Activated CD4-positive, alpha-beta memory T cell treated with anti-CD3 and anti-CD28 coated beads, Interleukin-2, amount 10 ng/mL, durations not matched to agents 7 days and 5 days (primary cell): Measurements from ENCODE around the gene FCRL1. TPM values are rescaled to one million over a fixed set of nuclear protein-coding genes. Genes with fewer than 3 reads are reported as not detected.

Experiments
- CTCF ChIA-PET: fragments of 350-600 bp; sonication (Branson Sonifier 250); formaldehyde crosslinking; loops from one replicate; lab custom pipeline; 2021; ENCODE audit warnings: antibody characterized with exemption, inconsistent platforms; lab: Charles Lee
- POLR2A ChIA-PET: fragments of 350-600 bp; sonication (Branson Sonifier 250); formaldehyde crosslinking; loops from one replicate; lab custom pipeline; 2021; ENCODE audit warnings: antibody characterized with exemption; lab: Charles Lee
- DNase-seq: peaks from one replicate; pipeline ENCODE4 v3.0.0-alpha.2; 2020
- H3K27ac Mint-ChIP-seq: one replicate; pipeline ENCODE4 v1.8.0; 2021; ENCODE audit warnings: mild to moderate bottlenecking, mixed read lengths
- H3K27me3 Mint-ChIP-seq: one replicate; pipeline ENCODE4 v1.8.0; 2021; ENCODE audit warnings: mixed read lengths
- H3K36me3 Mint-ChIP-seq: one replicate; pipeline ENCODE4 v1.8.0; 2021; ENCODE audit warnings: low read depth, mixed read lengths
- H3K4me1 Mint-ChIP-seq: one replicate; pipeline ENCODE4 v1.8.0; 2021; ENCODE audit warnings: mixed read lengths
- H3K4me3 Mint-ChIP-seq: one replicate; pipeline ENCODE4 v1.8.0; 2021; ENCODE audit warnings: mild to moderate bottlenecking, mixed read lengths
- H3K9me3 Mint-ChIP-seq: one replicate; pipeline ENCODE4 v1.8.0; 2021; ENCODE audit warnings: mixed read lengths
- total RNA-seq, 2 experiments: library from RNA; stranded (reverse); gene quantifications; one replicate each; pipeline ENCODE4 v1.2.3, GENCODE V29; 2021

FCRL1 gene, protein sequence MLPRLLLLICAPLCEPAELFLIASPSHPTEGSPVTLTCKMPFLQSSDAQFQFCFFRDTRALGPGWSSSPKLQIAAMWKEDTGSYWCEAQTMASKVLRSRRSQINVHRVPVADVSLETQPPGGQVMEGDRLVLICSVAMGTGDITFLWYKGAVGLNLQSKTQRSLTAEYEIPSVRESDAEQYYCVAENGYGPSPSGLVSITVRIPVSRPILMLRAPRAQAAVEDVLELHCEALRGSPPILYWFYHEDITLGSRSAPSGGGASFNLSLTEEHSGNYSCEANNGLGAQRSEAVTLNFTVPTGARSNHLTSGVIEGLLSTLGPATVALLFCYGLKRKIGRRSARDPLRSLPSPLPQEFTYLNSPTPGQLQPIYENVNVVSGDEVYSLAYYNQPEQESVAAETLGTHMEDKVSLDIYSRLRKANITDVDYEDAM
- not detected for total RNA-seq

DNA sequence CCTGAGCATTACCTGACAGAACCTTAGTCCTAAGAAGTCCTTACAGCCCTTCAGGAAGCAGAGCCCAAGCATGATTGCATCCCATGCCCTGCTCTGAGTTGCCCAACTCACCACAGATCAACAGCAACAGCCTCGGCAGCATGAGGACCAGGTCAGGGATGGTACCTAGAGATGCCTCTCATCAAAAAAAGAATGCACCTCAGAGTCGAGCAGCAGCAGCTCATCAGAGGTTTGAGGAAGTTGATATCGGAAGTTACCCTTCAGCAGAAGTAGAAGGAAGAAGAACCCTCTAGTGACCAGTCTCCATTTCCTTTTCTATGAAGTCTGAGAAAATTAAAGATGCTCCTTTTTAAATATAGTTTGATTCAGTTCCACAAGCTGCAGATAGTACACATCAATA is at the start of gene FCRL1:
FCRL1 (minus strand) TSS at position 225 of the 400 bp plus-strand sequence; CDS start at position 142, 83 bp downstream.
- POLR2A ChIA-PET, result no interaction called here
- DNase-seq, result no peak
- Mint-ChIP-seq H3K4me1 (no peaks in the 10 kb centered on the region), H3K36me3 (no peaks in the 10 kb centered on the region), H3K27ac (no peak within 1 kb of the TSS), H3K4me3 (no peak within 1 kb of the TSS), H3K27me3 (peaks cover 10% of the 10 kb centered on the region), H3K9me3 (no peaks in the 10 kb centered on the region)
- CTCF ChIA-PET, result no interaction called here

DNA sequence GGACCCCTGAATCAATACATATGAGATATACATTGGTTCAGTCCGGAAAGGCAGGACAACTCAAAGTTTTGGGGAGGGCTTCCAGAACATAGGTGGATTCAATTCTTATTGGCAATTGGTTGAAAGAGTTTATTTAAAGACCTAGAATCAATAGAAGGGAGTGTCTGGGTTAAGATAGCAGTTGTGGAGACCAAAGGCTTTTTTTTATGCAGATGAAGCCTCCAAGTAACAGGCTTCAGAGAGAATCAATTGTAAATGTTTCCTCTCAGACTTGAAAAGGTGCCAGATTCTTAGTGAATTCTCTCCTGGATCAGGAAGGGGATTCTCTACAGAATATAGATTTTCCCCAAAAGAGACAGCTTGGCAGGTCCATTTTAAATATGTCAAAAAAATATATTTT is 48.7 kb upstream of the FCRL1 start:
- POLR2A ChIA-PET, result no interaction called here
- Mint-ChIP-seq H3K36me3 (no peaks in the 10 kb centered on the region), H3K27me3 (peaks cover 10% of the 10 kb centered on the region), H3K4me3 (no peak overlapping the region), H3K4me1 (no peaks in the 10 kb centered on the region), H3K27ac (no peak overlapping the region), H3K9me3 (no peaks in the 10 kb centered on the region)
- CTCF ChIA-PET, result no interaction called here
- no peak for DNase-seq

DNA sequence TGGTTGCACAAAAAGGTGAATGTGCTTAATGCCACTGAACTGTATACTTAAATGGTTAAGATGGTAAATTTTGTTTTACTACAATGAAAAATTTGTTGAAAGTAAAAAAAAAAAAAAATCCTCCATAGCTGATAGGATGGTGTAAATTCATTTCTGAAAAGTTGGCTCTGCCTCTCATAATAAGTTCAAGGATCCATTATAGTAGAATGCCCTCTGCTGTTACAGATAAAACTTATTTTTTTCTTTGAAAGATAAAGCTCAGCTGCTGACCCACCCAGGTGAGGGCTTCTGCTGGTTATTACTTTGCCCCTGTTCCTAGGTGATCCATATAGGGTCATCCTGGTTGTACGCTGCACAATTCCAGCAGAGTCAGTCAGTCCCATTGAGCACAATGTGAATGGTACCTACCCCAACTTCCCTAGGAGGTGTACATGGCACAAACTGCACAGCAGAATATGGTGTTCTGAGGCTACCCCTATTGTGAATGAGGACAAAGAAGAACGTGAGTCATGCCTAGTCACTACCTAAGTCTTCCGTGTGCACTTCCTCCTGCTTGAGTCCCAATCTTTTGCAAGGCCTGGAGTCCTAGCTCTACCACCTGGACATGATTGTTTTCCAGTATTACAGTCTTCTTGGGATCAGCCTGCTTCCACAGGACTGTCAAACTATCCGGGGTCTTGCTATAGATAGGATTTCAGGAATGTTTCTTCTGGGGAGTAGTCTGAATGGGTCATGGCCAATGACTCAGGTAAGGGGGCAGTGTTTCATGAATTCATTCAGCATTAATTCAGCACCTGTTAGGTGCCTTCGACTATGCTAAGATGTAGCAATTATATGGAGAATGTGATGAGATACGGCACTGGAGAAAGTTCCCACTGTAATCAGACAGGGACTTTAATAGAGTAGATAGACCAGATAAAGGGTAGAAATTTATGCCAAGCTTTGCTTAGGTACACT is 42.5 kb upstream of the FCRL1 start:
- H3K27me3 Mint-ChIP-seq, result peaks cover 4% of the 10 kb centered on the region

DNA sequence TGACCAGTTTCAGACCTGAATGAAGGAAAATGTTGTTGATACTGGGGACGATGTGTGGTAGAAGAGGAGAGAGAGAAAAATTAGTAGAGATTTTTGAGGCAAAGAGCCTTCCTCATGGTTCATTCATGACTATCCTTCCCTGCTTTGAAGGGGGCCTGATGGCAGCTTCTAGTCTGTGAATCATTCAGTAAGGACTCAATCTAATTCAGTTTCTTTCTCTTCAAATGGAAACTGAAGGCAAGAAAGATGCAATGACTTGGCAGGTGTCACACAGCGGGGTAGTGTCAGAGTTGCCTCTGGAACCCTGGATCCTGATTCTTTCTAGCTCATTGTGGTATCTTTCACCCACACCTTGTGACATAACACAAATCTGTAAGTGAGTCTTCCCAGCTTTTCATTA is 36.6 kb upstream of the FCRL1 start:
- CTCF ChIA-PET, result no interaction called here
- no peaks in the 10 kb centered on the region for H3K4me1 Mint-ChIP-seq
- no peak overlapping the region for H3K27ac Mint-ChIP-seq
- H3K36me3 Mint-ChIP-seq, result no peaks in the 10 kb centered on the region
- H3K4me3 Mint-ChIP-seq, result no peak overlapping the region
- peaks cover 2% of the 10 kb centered on the region for H3K27me3 Mint-ChIP-seq
- no peaks in the 10 kb centered on the region for H3K9me3 Mint-ChIP-seq
- DNase-seq, result no peak
- POLR2A ChIA-PET, result no interaction called here

More for the DNA sequence above, 42.5 kb upstream of the FCRL1 start:
- POLR2A ChIA-PET, result no interaction called here
- Mint-ChIP-seq H3K4me3 (no peak overlapping the region), H3K27ac (no peak overlapping the region), H3K9me3 (no peaks in the 10 kb centered on the region), H3K36me3 (no peaks in the 10 kb centered on the region), H3K4me1 (no peaks in the 10 kb centered on the region)
- CTCF ChIA-PET, result no interaction called here
- DNase-seq, result no peak

DNA sequence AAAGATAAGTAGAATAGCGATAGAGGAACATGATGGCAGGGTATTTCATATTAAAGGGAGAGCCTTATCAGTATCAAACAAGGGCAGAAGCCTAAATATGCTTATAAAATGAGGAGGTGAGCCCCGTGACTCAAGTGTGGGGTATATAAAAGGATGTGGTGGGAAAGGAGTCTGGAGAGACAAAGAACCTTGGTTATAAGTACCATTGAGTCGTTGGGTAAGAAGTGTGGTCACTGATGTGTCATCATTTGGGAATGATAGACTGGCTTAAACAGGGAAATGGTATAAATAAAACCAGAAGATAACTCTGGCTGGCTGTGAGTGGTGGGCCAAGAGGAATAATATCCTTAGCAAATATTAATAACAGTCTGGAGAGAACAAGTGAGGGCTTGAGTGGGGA is 32.6 kb upstream of the FCRL1 start:
- DNase-seq, result no peak
- ChIA-PET CTCF (no interaction called here), POLR2A (no interaction called here)
- Mint-ChIP-seq H3K4me1 (no peaks in the 10 kb centered on the region), H3K27ac (no peak overlapping the region), H3K27me3 (peaks cover 2% of the 10 kb centered on the region), H3K9me3 (no peaks in the 10 kb centered on the region), H3K36me3 (no peaks in the 10 kb centered on the region), H3K4me3 (no peak overlapping the region)

DNA sequence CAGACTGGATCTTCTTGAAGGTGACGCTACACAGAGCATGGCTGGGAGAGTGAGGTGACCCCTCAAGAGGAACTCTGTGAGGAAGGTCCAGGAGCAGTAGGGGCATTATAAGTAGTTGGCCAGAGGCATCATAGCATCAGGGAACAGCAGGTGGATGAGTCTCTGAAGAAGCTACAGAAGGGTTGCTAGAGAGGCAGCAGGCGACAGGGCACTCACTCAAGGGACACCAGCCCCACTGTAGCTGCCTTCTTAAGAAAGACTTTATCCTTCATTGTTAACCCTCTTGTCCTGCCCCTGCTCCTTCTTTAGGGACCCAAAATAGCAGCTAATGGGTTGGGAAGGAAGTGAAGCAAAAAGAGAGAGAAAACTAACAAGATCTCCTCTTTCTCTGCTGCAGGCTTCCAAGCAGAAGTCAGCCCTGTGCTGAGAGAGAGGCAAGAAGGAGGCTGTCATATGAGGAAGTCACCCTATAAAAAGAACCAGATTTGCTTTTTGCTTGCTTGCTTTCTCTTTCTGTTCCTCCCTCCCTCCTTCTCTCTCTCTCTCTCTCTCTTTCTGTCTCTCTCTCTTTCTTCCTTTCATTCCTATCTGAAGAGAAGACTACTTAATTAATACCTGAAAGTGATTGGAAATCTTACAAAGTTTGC is 29.4 kb upstream of the FCRL1 start:
- no peaks in the 10 kb centered on the region for H3K36me3 Mint-ChIP-seq
- CTCF ChIA-PET, result no interaction called here
- POLR2A ChIA-PET, result no interaction called here
- DNase-seq, result no peak
- H3K27me3 Mint-ChIP-seq, result no peaks in the 10 kb centered on the region
- no peaks in the 10 kb centered on the region for H3K9me3 Mint-ChIP-seq
- no peaks in the 10 kb centered on the region for H3K4me1 Mint-ChIP-seq
- H3K27ac Mint-ChIP-seq, result no peak overlapping the region
- no peak overlapping the region for H3K4me3 Mint-ChIP-seq

DNA sequence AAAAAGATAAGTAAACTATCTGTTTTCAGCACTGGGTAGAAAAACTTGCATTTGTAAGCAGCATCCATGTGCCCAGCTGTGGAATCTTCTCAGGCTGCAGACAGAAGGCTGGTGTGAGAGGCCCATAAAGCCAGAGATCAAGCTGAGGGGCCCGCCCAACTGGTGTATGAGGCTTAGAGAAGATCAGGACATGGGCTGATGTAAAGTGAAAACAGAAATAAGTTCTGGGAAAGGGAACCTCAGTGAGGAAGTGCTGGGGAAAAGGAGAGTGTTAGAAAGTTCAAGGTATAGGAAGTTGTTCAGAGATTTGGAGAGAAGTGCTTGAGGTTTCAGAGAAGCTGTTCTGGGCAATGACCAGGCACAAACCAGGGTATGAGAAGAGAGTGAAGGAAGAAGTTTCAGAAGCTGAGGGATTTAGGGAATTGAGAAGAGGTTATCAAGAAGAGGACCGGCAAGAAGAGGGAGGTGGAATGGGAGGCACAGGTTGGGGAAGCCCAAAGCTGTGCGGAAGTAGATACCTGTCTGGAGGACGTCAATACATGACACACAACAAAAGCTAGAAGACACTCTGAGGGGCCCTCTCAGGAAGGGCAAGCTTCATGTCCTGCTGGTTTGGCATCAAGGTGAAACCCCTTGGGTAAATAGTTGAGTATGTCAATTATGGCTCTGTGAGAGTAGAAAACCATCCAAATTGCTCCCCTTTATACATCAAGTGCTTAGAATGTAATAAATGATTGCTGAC is 24.3 kb upstream of the FCRL1 start:
- no peak overlapping the region for H3K4me3 Mint-ChIP-seq
- POLR2A ChIA-PET, result no interaction called here
- CTCF ChIA-PET, result no interaction called here

DNA sequence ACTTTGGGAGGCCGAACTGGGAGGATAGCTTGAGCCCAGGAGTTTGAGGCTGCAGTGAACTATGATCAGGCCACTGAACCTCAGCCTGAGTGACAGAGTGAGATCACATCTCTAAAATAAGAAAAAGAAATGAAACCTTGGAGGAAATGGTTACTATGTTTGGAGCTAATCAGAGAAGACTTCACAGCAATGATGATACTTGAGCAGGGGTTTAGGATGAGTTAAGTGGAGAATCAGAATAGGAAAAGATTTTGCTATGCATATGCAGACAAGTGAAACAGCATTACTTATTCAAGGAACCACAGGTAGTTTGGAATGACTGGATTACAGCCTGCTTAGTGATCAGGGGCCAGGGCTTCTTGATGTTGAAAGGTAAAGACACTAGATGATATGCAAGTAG is 23.0 kb upstream of the FCRL1 start:
- no peak overlapping the region for H3K4me3 Mint-ChIP-seq
- DNase-seq, result no peak
- ChIA-PET CTCF (no interaction called here), POLR2A (no interaction called here)
- H3K27me3 Mint-ChIP-seq, result no peaks in the 10 kb centered on the region
- no peak overlapping the region for H3K27ac Mint-ChIP-seq
- no peaks in the 10 kb centered on the region for H3K9me3 Mint-ChIP-seq
- H3K36me3 Mint-ChIP-seq, result no peaks in the 10 kb centered on the region
- no peaks in the 10 kb centered on the region for H3K4me1 Mint-ChIP-seq

More for the DNA sequence above, 24.3 kb upstream of the FCRL1 start:
- Mint-ChIP-seq H3K4me1 (no peaks in the 10 kb centered on the region), H3K27ac (no peak overlapping the region), H3K36me3 (no peaks in the 10 kb centered on the region), H3K9me3 (no peaks in the 10 kb centered on the region), H3K27me3 (no peaks in the 10 kb centered on the region)
- DNase-seq, result no peak

DNA sequence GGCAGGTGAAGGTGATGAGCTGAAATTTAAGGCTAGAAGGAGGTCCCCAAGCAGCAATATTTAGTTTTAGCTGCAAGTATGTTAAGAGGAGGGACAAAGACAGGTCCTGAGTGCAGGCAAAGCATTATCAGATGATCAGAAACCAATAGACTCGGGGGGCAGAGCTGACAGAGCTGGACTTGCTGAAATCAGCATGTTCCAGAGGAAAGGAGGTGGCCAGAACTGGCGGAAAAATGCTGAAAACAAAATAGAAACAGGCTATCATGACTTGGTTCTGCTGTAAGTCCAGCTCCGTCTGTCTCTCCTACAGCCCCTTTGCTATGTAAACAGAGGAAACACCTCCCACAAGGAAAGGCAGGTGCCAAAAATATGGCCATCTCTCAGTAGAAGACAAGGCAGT is 21.8 kb upstream of the FCRL1 start, which contains the start of gene CD5L:
CD5L (minus strand) TSS at position 101 of the 400 bp plus-strand sequence. CDS start 107 bp downstream, outside the sequence.
- H3K36me3 Mint-ChIP-seq, result no peaks in the 10 kb centered on the region

DNA sequence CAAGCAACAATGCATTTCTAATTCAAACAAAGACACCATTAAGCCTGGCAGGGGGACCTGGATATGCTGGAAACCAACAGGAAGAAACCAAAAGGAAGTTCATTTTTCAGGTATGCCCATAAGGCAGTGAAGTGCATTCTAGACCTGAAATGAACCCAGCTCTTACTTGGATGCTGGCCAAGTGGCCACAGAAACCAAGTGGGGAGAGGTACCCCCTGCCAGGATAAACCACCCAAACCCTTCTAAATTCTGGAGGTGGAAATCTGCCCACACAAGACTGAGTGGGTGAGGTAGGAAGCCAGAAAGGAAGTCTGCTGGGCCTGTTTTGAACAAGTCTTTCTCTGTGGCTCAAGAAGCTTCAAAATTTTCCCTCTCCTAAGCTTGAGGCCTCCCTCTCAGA is 19.0 kb upstream of the FCRL1 start:
- Mint-ChIP-seq H3K4me3 (no peak overlapping the region), H3K9me3 (no peaks in the 10 kb centered on the region), H3K27ac (no peak overlapping the region), H3K27me3 (no peaks in the 10 kb centered on the region), H3K4me1 (no peaks in the 10 kb centered on the region), H3K36me3 (no peaks in the 10 kb centered on the region)
- DNase-seq, result no peak
- ChIA-PET POLR2A (no interaction called here), CTCF (no interaction called here)

More for the DNA sequence above, 21.8 kb upstream of the FCRL1 start, which contains the start of gene CD5L:
- no peak within 1 kb of the TSS for H3K27ac Mint-ChIP-seq
- no peak within 1 kb of the TSS for H3K4me3 Mint-ChIP-seq
- CTCF ChIA-PET, result interaction anchor here (1.0 kb wide), 1 partner anchor 39 kb away, joined by 3 read pairs; no protein-coding TSS in a partner anchor
- no peaks in the 10 kb centered on the region for H3K27me3 Mint-ChIP-seq
- no peaks in the 10 kb centered on the region for H3K4me1 Mint-ChIP-seq
- no peaks in the 10 kb centered on the region for H3K9me3 Mint-ChIP-seq
- POLR2A ChIA-PET, result no interaction called here
- no peak for DNase-seq

DNA sequence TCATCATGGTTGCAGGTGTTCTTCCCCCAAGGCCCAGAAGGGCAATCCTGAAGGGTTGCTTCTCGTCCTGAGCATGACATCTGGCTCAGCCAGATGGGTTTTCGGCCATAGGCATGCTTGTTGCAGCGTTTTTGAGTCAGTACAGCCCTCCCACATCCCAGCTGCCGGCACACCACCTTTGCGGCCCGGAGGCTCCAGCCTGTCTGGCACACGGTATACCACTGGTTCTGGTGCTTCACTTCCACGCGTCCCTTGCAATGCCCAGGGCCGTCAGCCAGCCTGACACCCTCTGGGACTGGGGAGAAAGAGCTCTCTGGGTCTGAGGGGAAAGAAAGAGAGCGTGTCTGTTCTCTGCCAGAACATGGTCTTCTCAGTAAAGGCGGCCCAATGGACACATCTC is 14.5 kb upstream of the FCRL1 start:
- Mint-ChIP-seq H3K4me1 (no peaks in the 10 kb centered on the region), H3K27me3 (no peaks in the 10 kb centered on the region), H3K27ac (no peak overlapping the region), H3K9me3 (no peaks in the 10 kb centered on the region), H3K4me3 (no peak overlapping the region), H3K36me3 (no peaks in the 10 kb centered on the region)
- ChIA-PET CTCF (no interaction called here), POLR2A (no interaction called here)
- no peak for DNase-seq

DNA sequence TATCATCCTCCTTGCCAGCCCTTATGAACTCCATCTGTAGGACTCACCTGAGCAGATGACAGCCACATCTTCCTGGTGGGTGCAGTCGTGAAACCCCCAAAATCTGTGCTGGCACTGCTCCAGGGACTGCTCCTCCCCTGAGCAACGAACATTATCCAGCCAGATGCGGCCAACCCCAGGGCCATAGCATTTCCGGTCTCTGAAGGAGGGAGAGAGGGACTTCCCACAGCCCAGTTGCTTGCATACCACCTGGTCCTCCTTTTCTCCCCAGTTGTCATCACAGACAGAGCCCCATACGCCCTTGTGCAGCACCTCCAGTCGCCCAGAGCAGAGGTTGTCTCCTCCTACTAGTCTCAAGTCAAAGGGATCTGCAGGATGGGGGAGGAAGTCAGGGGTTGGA is 13.2 kb upstream of the FCRL1 start:
- H3K4me3 Mint-ChIP-seq, result no peak overlapping the region
- H3K4me1 Mint-ChIP-seq, result no peaks in the 10 kb centered on the region
- ChIA-PET CTCF (no interaction called here), POLR2A (no interaction called here)
- H3K27ac Mint-ChIP-seq, result no peak overlapping the region
- DNase-seq, result no peak
- H3K27me3 Mint-ChIP-seq, result peaks cover 4% of the 10 kb centered on the region
- no peaks in the 10 kb centered on the region for H3K9me3 Mint-ChIP-seq
- no peaks in the 10 kb centered on the region for H3K36me3 Mint-ChIP-seq
